Esophagus mucosa (tissue), 1 donor: Measurements from ENCODE around the gene MAST4. TPM values are rescaled to one million over a fixed set of nuclear protein-coding genes. Genes with fewer than 3 reads are reported as not detected.

ENCODE experiments used
- ATAC-seq: fragments of 200-7000 bp; cut with Tn5 transposase; one replicate; pipeline ENCODE4 v1.9.1; 2020
- total RNA-seq: library from RNA; stranded (reverse); gene quantifications from one replicate; pipeline ENCODE4 v1.2.4, GENCODE V29; 2023
- donor health status: DM: yes; HTN: yes; CAD: no.

The MAST4 gene
- total RNA-seq, 1 donor from 2014 or later, result 106 TPM

DNA sequence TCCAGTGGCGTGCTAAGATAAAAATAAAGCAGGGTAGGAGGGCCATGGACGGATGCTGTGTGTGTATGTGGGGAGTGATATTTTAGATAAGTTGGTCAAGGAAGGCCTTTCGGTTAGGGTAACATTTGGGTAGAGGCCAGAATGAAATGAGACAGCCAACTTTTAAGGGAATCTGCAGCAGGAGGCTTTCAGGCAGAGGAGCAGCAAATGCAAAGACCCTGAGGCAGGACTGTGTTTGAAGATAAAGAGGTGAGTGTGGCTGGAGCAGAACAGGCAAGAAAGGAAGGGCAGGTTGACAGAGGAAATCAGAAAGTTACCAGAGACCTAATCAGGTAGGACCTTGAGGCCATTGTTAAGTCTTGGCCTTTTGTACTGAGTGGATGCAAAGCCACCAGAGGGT, 106.2 kb downstream of the MAST4 start:
- no peak for ATAC-seq

DNA sequence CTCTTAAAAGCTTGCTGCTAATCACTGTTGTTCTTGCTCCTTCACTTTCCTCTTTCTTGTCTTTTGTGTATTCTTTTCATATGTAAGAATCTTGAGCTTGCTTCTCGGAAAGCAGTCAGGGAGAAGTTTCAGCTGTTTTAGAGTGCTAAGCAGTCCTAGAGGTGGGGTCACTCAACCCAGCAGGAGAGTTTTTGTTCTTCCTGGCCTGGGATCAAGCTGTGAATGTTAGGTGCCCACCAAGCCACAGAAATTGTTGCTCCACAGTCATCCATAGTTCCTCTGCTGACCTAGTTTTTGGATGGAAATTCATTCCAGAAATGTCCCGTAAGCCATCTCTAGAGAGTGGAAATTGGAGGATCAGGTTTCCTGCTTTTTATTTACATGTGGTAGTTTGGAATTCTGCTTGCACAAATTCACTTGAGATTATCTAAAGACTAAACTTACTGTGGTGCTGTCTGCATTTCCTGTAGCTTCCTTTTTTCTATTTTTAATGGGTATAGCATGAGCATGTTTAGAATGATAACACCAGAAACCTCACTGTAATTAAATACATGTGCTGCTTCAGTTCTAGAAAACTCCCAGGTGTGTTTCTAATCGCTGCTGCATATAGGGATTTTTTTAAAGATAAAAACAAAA, 108.7 kb downstream of the MAST4 start:
- no peak for ATAC-seq

DNA sequence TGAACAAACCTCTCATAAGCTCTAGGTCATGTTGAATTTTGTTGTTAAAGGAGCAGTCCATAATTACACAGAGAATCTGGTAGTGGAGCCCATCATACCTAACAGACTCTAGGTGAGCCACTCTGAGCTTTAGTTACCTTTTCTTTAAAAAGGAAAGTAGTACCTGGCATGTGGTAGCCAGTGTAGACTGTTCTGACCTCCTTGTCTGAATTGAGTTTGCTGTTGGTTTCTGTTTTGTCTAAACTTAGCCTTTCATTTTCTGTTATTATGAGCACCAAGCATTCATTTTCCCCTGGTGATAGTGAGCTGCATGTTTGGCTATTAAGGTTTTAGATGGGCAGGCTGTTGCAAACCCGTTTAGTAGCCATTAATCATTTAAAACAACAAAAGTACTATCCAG, 112.2 kb downstream of the MAST4 start:
- no peak for ATAC-seq

DNA sequence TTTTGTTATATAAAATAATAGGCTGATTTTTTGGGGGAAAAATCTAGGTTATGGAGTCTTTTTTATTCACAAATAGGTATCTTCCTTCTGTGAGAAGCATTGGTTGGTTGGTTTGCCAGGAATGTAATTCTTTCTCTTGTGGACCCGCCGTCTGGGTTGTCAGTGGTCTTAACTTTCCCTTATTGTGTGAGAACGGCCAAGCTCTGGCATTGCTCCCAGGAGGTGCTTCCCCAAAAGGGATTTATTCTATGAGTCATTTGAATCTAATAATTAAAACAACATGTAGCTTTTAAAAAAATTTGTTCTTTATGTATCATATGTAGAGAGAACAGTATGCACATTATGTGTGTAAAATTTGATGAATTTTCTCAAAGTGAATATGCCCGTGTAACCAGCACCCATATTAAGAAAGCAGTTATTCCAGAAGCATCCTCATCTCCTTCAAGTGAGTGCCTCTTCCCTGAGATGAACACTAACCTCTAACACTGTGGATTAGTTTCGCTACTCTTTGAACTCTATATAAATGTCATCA, 114.4 kb downstream of the MAST4 start:
- ATAC-seq, result peak; percentile 48

DNA sequence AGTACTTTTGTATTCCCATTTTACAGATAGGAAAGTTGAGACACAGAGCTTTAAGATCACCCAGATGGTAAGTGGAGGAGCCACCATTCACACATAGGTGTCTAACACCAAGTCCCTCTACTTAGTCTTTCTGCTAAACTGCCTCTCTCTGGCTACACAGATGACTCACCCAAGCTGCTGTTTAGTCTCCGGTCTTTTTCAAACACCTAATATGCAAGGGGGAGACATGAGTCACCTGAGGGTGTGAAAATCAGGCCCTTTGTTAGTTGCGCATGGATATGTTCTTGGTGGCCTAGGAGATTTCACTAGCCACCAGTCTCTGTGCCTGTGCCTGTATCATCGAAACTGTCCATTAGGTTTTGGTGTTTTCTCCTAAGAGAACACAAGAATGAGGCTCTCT, 117.8 kb downstream of the MAST4 start:
- ATAC-seq, result peak; percentile 94

DNA sequence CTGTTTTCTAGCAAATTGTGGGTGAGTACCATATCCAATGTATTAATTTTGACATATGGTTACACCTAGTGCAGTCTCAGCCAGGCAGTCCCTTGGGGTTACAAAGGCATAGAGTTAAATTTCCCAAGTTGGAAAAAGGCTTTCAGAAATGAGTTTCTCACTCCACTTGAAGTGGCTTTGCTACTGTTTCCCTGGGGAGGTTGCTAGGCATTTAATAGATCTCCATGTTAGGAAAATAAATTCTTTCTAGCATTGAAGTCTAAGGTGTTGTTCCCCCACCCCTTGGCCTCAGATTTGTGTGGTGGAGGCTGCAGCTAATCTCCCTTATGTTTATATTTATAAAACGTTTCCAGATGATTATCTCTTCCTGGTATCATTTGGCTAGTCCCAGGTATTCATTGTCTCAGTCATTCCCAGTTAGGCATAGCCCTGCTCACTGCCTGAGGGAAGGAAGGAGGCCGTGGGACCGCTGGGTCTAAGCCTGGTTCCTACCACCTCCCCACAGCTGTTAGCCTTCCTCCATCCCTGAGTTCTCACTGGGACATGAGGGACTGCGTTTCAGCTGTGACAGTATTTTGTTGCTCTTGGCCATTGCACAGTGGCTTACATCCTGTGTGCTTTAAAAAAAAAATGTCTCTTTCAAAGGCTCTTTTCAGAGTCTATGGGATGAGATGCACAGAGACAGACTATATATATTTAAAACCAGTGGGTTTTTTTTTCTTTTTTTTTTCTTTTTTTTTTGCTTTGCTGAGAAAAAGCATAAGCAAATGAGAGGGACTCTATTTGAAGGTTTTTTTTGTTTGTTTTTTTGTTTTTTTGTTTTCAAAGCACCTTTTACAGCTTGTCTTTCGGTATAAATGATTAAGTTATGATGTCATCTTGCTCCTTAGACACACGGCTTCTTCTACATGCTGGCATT, 121.5 kb downstream of the MAST4 start:
- ATAC-seq, result no peak

DNA sequence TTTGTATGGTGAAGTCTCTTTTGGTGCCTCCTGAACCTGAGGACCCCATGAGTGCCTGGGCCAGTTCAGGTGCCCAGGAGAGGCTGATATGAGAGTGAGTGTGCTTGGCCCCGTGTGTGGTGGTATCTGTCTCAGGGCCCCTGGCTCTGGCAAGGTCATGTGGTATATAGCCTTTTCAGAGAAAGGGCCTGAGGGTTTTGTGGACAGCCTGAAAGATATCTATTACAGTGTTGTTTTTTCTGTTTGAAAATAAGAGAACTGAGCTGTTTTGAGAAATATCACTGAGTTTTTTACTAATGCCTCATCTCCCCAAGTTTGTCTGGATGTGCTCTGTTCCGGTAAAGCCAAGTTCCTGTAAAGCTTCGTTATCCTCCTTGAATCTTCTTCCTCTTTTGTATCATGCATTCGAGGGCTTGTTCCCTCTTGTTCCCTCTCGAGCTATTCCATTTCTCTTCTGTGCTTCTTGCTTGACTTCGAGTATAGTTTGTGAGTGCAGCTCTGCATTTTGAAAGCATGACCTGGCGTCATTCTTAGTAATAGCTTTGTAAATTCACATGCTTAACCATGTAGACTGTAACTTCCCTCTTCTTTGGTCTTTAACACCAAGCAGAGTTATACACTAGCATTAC, 122.3 kb downstream of the MAST4 start:
- no peak for ATAC-seq

DNA sequence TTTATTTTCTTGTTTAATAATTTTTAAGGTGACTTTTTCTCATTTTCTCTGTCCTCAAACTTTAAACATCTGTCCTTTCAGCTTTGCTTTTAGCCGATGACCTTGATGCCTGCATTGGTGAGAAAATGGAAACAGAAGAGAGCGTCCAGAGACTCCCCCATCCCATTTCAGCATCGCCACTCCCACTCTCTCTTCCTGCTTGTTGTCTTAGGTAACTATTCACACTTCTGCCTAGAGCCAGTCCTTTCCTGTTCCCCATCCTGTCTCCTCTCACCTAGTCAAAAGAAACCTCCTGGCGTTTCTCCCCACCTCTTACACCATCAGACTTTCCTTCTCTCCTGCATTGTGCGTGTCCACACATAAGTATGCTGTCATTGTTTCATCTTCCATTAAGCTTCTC, 124.6 kb downstream of the MAST4 start:
- ATAC-seq, result no peak

DNA sequence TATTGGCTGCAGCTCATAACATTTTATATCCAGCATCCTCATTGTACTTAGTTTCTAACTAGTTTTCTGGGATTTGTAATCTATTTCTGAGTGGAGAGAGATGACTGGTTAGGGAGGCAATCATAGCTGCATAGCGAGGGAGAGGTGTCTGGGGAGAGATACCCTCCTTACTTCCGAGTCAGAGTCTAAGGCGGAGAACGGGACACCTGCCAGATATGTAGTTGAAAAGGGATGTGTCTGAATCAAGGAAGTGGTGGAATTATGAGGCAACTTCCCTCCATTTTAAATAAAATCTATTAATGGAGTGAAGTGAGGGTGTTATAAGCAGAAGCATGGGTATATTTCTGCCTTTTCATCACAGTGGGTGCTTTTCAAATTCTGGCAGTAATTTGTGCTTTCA, 126.5 kb downstream of the MAST4 start:
- no peak for ATAC-seq

DNA sequence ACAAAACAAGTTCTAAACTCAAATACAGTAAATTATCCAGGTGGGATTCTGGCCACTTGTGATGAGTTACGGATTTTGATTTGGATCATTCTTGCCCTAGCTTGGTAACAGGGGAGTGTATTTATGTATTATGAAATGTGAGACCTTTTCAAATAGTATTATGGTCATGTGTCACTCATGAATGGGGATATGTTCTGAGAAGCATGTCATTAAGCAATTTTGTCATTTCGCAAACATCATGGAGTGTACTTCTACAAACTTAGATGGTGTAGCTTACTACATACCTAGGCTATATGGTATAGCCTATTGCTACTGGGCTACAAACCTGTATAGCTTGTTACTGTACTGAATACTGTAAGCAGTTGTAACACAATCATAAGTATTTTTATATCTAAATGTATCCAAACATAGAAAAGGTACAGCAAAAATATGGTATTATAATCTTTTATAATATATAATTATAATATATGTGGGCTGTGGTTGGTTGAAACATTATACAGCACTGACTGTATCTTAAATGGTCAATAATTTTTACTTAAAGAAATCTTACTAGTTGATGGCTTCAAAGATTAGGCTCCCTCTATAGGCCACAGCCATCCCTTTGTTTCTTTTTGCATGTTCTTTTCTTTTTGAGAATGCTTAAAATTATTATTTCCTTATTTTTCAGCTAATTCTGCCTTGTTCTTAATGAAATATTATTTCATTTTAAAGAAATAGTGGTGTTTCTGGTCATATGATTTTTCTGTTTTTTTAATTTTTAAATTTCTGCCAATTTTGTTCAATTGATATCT, 128.4 kb downstream of the MAST4 start:
- no peak for ATAC-seq

DNA sequence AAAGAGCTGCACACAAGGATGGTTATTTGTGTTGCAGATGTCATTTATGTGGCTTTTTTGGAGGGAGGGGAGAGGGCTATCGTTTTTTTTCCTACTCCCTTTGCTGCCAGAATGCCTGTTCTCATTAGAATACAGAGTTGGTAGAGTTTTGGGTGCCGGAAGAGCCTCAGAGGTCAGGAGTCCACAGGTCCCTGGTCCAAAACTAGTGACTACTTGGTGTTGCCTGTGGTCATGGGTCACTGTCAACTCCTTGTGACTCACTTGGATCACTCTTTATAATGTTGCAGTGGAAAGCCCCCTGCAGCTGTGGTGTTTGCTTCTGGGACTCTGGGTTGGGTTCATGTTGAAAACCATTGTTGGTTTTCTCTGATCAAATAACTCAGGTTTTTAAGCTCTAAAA, 131.4 kb downstream of the MAST4 start:
- ATAC-seq, result no peak

DNA sequence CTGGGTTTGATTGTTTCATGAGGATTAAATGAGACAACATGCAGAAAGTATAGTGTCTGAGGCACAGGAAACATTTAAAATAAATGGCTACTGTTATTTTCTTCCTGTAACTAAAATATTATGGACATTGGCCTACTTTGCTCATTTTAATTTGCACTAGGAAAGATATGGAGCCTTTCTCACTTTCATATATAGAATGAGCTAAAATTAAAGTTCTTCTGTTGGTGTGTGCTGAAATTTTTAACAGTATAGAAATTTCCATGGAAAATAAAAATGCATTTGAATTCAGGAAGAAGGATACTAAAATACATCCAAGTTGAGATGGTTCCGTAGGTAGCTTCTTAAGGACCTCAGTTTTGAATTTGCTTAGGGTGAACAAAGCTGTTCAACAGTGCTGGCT, 131.9 kb downstream of the MAST4 start:
- ATAC-seq, result no peak

DNA sequence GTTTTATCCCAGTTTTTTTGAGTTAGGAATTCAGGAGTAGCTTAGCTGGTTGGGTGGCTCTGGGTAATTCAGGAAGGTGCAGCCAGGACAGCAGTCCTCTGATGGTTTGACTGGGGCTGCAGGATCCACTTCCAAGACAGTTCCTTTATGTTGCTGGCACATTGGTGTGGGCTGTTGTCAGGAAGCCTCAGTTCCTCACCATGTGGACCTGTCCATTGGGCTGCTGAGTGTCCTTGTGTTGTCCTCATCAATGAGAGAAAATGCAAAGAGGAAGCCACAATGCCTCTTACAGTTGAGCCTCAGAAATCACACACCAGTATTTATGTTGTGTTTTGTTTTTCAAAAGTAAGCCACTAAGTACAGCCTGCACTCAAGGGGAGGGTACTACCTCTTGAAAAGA, 140.9 kb downstream of the MAST4 start:
- no peak for ATAC-seq

DNA sequence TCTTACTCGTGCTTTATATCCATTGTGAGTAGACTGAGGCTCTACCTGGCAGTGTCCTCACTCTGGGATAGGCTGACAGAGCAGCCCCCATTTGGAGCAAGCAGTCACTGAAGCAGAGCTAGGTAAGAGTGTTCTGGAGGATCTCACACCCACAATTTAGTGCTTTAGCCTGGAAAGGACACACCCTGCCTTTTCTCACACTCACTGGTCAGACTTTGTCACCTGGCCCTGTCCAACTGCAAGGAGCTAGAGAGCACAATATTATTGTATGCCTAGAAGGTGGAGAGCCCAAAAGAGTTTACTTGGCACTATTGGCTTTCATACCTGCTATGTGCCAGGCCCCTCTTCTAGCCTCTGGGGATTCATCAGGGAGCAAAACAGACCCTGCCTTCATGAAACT, 141.9 kb downstream of the MAST4 start:
- no peak for ATAC-seq

DNA sequence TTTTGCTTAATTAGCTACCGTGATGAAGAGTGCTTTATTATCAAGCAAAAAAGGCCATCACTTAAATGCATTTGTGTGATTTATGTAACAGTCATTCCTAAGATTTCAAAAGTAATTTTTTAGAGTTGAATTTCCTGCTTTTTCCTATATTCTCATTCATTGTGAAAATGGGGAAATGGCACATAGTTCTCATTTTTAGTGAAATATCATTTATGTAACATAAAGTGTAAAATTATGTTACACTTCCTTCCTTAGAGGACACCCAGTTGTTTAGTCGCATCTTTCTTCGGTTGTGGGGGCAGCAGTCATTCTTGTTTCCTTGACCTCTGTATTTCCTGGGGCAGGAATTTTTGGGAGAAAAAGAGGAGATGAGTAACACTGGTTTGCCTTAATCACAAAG, 142.8 kb downstream of the MAST4 start:
- no peak for ATAC-seq

DNA sequence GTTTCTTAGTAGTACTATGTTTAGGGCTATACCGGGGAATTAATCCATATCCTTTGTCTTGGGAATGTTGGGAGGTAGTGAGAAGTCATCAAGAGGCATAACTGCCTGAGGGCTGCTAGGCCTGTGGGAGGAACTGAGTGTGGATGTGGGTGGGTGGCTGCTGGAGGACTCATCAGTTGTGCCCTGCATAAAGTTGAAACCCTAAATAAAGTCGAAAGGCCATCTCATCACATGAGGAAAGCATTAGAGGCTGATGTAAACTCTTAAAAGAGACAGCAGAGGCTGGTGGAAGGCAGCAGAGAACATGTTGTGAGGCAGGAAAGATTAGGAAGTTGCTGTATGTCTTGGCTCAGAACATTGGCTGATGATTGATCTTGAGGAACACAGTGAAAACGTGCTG, 143.8 kb downstream of the MAST4 start:
- no peak for ATAC-seq

DNA sequence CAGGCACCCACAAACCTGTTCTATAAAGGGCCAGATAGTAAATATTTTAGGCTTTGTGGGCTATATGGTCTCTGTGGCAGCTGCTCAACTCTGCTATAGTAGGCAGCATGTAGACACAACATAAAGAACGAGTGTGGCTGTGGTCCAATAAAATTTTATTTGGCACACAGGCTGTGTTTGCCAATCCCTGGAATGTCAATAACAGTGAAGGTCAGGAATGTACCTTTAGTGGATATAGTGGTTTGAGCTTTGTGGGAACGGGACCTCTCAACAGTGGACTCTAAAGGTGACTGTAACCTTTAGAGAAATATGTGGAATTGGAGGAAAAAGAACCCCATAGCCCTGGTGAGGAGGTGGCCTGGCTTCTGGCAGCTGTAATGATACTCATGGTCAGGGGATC, 145.2 kb downstream of the MAST4 start:
- ATAC-seq, result no peak

DNA sequence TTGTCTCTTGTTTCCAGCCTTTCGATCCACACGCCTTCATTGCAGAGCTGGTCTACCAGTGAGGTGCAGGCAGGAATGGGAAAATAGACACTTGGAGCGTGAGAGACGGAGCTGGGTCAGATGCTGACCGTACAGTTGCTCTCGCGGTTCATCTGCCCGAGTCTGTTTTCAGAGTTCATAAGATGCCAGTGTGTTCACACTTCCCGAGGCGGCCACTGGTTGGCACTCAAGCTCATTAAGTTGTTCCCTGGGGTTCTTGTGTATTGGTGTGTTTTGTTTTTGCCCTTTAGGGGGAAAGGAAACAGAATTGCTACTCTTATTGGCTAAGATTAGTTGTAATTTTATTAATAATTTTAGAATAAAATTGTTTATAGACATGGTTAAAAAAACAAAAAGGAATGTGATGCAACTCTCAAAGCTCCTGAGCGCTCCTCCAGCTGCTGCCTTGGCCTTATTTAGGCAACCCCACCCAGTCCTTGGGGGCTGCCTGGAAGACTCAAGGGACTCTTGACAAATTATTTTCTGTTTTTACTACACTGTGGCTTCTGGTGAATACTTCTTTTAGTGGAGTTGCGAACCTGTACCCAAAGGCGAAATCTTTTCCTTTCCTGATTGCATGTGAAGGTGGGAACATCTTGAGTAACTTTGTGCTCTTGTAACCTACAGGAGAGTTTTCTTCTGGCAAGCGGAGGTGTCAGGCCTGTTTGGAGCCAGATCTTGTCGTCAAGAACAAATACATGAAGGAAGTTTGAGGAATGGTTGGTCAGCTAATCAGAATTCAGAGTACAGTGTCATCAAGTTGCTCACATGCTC, 146.1 kb downstream of the MAST4 start:
- ATAC-seq, result no peak

DNA sequence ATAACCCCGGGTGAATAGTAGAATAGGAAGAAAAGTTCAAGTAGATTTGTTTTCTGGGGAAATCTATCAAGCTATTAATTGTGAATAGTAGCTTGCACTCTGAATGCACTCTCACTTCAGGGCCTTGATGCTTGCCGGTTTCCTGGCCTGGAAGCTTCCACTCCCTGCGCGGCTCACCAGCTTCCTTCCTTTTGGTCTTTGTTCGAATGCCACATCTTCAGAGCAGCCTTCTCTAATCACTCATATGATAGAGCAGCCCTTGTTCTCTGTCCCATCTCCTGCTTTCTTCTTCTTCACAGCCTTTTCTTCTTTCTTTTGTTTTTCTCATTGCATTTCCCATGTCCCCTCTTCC, 146.7 kb downstream of the MAST4 start:
- no peak for ATAC-seq

DNA sequence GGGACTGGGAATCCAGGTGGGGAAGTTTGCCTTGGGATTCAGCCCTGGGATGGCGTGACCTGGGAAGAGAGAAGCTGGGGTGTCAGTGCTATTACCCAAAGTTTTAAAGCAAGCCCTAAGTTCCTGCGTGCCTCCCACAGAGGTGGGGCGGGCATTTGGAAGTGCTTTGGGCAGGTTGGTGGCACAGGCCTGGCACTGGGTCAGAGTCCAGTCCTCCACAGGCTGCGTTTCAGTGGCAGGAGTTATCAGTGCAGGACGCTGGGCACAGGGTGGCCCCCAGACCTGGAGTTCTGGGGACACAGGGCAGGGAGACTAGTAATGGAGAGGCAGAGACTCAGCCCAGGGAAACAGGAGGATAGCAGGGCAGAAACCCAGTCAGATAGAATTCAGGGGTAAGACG, 147.2 kb downstream of the MAST4 start:
- no peak for ATAC-seq

DNA sequence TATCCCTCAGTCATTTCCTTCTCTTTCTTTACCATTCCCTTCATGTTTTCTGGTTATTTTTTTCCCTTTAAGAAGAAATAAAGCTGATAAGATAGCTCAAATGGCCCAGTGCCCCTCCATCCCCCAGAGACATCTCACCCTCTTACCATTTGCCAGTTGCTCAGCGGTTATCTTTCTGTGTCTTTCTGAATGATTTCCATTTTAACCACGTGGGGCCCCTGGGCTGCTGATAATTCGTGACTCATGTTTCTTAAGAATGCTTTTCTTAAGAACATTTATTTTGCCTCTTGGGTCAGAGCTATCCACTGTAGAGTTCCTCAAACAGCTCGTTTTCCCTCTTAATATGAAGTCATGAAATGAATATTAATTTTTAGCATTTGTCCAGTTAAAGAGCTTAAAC, 147.8 kb downstream of the MAST4 start:
- no peak for ATAC-seq

DNA sequence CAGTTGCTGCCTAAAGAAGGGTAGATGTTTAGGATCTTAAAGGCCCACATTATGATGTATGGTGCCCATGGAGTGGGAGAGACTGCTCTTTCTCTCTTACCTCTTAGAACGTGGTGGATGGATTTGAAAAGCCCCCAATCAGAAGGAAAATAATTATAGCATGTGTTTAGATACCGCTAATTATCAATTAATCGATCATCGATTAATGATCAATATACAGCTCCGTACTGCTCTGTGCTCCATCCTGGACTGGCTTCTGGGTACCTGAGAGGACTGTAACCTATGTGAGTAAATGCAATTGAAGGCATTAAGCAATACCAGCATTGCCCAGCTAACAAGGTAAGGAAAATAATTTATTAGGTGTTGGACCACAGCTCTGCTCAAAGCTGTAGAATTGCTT, 149.1 kb downstream of the MAST4 start:
- no peak for ATAC-seq
